Small intestine (tissue), 7 donors: Measurements from ENCODE around the gene MAP4K1. TPM values are rescaled to one million over a fixed set of nuclear protein-coding genes. Genes with fewer than 3 reads are reported as not detected.
A peak's percentile ranks its signal among the peaks of the same experiment; 100 is the strongest.

Experiments
- DNase-seq, 2 donors: peaks; one replicate each; pipeline versions ENCODE4 v3.0.0 to v3.0.0-alpha.2; 2013
- FAIRE-seq: peaks from 2 replicates; lab custom pipeline; 2012; peaks lifted over from hg19 to GRCh38; lab: Jason Lieb, UNC
- H3K27ac ChIP-seq, 3 donors: one replicate each; pipeline ENCODE4 v1.5.1; 2013; ENCODE audit warnings: low read length in 2 of 3, mild to moderate bottlenecking in 2 of 3, control low read depth in 1 of 3, inconsistent platforms in 1 of 3, low read depth in 1 of 3, moderate library complexity in 1 of 3
- H3K27me3 ChIP-seq, 3 donors: one replicate each; pipeline ENCODE4 v1.6.1; 2013; ENCODE audit warnings: low read length in 3 of 3, inconsistent platforms in 1 of 3; ENCODE audit not compliant: control insufficient read depth in 3 of 3, insufficient read depth in 3 of 3
- H3K36me3 ChIP-seq, 3 donors: one replicate each; pipeline ENCODE4 v1.6.1; 2013; ENCODE audit warnings: low read length in 3 of 3, inconsistent platforms in 1 of 3, low read depth in 1 of 3, mild to moderate bottlenecking in 1 of 3, moderate library complexity in 1 of 3; ENCODE audit not compliant: control insufficient read depth in 3 of 3, insufficient read depth in 2 of 3
- H3K4me1 ChIP-seq, 3 donors: one replicate each; pipeline ENCODE4 v1.6.1; 2013; ENCODE audit warnings: low read length in 2 of 3, inconsistent platforms in 1 of 3, low read depth in 1 of 3, mild to moderate bottlenecking in 1 of 3, moderate library complexity in 1 of 3; ENCODE audit not compliant: control insufficient read depth in 3 of 3, insufficient read depth in 2 of 3
- H3K4me3 ChIP-seq, 3 donors: one replicate each; pipeline ENCODE4 v1.5.1; 2013; ENCODE audit warnings: low read length in 3 of 3, control low read depth in 1 of 3, inconsistent platforms in 1 of 3, low read depth in 1 of 3, mild to moderate bottlenecking in 1 of 3, moderate library complexity in 1 of 3
- H3K9me3 ChIP-seq, 2 donors: one replicate each; pipeline ENCODE4 v1.6.1; 2013; ENCODE audit warnings: low read depth in 1 of 2, low read length in 1 of 2; ENCODE audit not compliant: control insufficient read depth in 2 of 2, insufficient read depth in 1 of 2
- WGBS, 3 donors: extraction: QIAGEN DNeasy Blood & Tissue Kit; methylation state at CpG; one replicate each; pipeline ENCODE4 v1.1.7; 2013; 5-methylcytosine and 5-hydroxymethylcytosine counted together
- polyA plus RNA-seq, 4 donors: library from polyadenylated mRNA; stranded (reverse) in 3 of 4; unstranded in 1 of 4; fragments of 200-250 nt in 3 of 4; fragments of 120-200 nt in 1 of 4; gene quantifications; one replicate each; pipeline versions ENCODE4 v1.2.1 to v1.2.3, GENCODE V29; 2013
- donor health status: healthy with polysubstance abuse.
- donor health status: control.
- donor health status: control.
- donor health status: Bipolar disorder and iron deficiency.
- donor health status: healthy.

Gene MAP4K1
- polyA plus RNA-seq, 4 donors = 0.45 to 10.8 (median 3.4) TPM

- 55 to 60% (median 57%) methylated on average over 3 of the region's 3 CpGs for WGBS, 3 donors
- peak overlapping the region in 1 of 3 donors; percentile 17 for H3K27ac ChIP-seq
- peaks cover 0 to 2% (median 0%) of the 10 kb centered on the region in 3 donors for H3K27me3 ChIP-seq
- H3K9me3 ChIP-seq = peaks cover 0 to 21% of the 10 kb centered on the region in 2 donors
- DNase-seq (no peak), FAIRE-seq (no peak)
- H3K4me1 ChIP-seq = peaks cover 0 to 3% (median 0%) of the 10 kb centered on the region in 3 donors
- H3K36me3 ChIP-seq = no peaks in the 10 kb centered on the region
- no peak overlapping the region for H3K4me3 ChIP-seq
Measured at GRCh38 chr19:38538386-38538785, 79.4 kb downstream of the MAP4K1 start.

Other genes starting within 250 kb of the MAP4K1 start
- gene PSMD8, start 243.4 kb downstream of the MAP4K1 start, polyA plus RNA-seq = 100 to 1,000 TPM; 133 to 182 (median 148) TPM
- gene GGN, start 229.9 kb downstream of the MAP4K1 start, polyA plus RNA-seq = 10 to 100 TPM in 2 of 4 donors, 1 to 10 TPM in 2; 1.7 to 16.1 (median 8.2) TPM
- 1 to 10 TPM in 3 of 4 donors, under 1 TPM in 1; 0.85 to 2.7 (median 1.8) TPM for gene SPRED3, start 229.3 kb downstream of the MAP4K1 start, polyA plus RNA-seq
- gene FAM98C, start 214.9 kb downstream of the MAP4K1 start, polyA plus RNA-seq = 10 to 100 TPM; 23.6 to 47.2 (median 38.6) TPM
- gene RASGRP4, start 191.7 kb downstream of the MAP4K1 start, polyA plus RNA-seq = 1 to 10 TPM in 1 of 4 donors, under 1 TPM in 3; 0.22 to 1.0 (median 0.84) TPM
- gene RYR1, start 184.3 kb downstream of the MAP4K1 start, polyA plus RNA-seq = 1 to 10 TPM in 1 of 4 donors, under 1 TPM in 1, not detected in 2; 0.81 to 2.3 TPM
- 100 to 1,000 TPM; 257 to 710 (median 626) TPM for gene EIF3K, start 1.2 kb upstream of the MAP4K1 start, polyA plus RNA-seq
- 100 to 1,000 TPM; 188 to 790 (median 308) TPM for gene ACTN4, start 29.7 kb upstream of the MAP4K1 start, polyA plus RNA-seq
- 10 to 100 TPM in 2 of 4 donors, 1 to 10 TPM in 2; 2.4 to 46.2 (median 14.4) TPM for gene CAPN12, start 126.5 kb upstream of the MAP4K1 start, polyA plus RNA-seq
- gene LGALS7, start 155.6 kb upstream of the MAP4K1 start, polyA plus RNA-seq = 1 to 10 TPM in 2 of 4 donors, not detected in 2; 1.1 to 9.2 TPM
- 1 to 10 TPM in 3 of 4 donors, not detected in 1; 2.0 to 5.4 (median 4.9) TPM for gene LGALS7B, start 171.2 kb upstream of the MAP4K1 start, polyA plus RNA-seq
- gene LGALS4, start 195.0 kb upstream of the MAP4K1 start, polyA plus RNA-seq = 1,000 to 10,000 TPM; 1,130 to 3,807 (median 2,480) TPM
- 100 to 1,000 TPM; 218 to 344 (median 321) TPM for gene ECH1, start 213.8 kb upstream of the MAP4K1 start, polyA plus RNA-seq
- gene HNRNPL, start 232.0 kb upstream of the MAP4K1 start, polyA plus RNA-seq = 100 to 1,000 TPM; 118 to 256 (median 177) TPM